Measurements from ENCODE around the gene PSORS1C1. TPM values are rescaled to one million over a fixed set of nuclear protein-coding genes. Genes with fewer than 3 reads are reported as not detected.

Gene PSORS1C1
- total and polyA plus RNA-seq, 4 donors, result 1.1 to 10.8 (median 2.5) TPM

DNA sequence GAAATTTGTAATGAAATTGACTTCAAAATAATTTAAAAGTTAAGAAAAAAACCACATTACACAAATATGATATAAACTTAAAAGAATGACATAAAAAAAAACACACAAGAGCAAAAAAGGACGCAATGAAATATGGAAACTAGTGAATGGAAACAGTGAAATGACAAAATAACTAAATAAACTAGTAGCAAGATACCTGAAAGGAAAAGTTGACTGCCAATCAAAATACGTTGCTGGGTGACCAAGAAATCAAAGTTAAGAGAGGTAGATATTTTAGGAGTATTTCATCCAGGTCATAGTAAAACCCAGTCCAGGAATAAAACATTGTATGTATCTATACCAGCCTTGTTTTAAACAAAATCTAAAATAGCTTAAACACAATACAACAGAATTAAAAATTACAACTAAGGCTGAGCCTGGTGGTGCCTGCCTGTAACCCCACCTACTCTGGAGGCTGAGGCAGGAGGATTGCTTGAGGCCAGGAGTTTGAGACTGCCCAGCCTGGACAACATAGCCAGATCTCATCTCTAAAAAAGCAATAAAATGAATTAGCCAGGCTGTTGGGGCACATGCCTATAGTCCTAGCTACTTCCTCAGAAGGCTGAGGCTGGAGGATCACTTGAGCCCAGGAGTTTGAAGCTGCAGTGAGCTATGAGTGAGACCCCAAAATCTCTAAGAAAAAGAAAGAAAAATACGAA is 24.2 kb upstream of the PSORS1C1 start:
- H3K27ac ChIP-seq (ENCODE audit: low read depth in 1 of 2, low read length in 1 of 2), result peak overlapping the region in 1 of 2 donors; percentile 24
- H3K9ac ChIP-seq (ENCODE audit: insufficient read depth in 1 of 2, low read length in 2 of 2), result no peak overlapping the region
- ATAC-seq (ENCODE audit: insufficient read depth, low FRiP score) (no peak), DNase-seq (no peak)
- TF ChIP-seq, protein P1, sequence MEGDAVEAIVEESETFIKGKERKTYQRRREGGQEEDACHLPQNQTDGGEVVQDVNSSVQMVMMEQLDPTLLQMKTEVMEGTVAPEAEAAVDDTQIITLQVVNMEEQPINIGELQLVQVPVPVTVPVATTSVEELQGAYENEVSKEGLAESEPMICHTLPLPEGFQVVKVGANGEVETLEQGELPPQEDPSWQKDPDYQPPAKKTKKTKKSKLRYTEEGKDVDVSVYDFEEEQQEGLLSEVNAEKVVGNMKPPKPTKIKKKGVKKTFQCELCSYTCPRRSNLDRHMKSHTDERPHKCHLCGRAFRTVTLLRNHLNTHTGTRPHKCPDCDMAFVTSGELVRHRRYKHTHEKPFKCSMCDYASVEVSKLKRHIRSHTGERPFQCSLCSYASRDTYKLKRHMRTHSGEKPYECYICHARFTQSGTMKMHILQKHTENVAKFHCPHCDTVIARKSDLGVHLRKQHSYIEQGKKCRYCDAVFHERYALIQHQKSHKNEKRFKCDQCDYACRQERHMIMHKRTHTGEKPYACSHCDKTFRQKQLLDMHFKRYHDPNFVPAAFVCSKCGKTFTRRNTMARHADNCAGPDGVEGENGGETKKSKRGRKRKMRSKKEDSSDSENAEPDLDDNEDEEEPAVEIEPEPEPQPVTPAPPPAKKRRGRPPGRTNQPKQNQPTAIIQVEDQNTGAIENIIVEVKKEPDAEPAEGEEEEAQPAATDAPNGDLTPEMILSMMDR (IDR thresholded peaks at IDR 0.05; ENCODE audit: control extremely low read depth, extremely low read depth), result no peak
- no peaks in the 10 kb centered on the region for H3K9me3 ChIP-seq (ENCODE audit: control insufficient read depth in 4 of 4, insufficient read depth in 3 of 4, low read length in 3 of 4)
- peaks cover 0 to 4% (median 0%) of the 10 kb centered on the region in 5 donors for H3K4me1 ChIP-seq (ENCODE audit: control insufficient read depth in 5 of 5, insufficient read depth in 5 of 5, low read length in 5 of 5)
- H3K4me3 ChIP-seq, result no peak overlapping the region
- 91 to 93% methylated on average over 3 of the region's 3 CpGs for WGBS, 2 donors
- no peaks in the 10 kb centered on the region for H3K36me3 ChIP-seq (ENCODE audit: control insufficient read depth in 4 of 4, insufficient read depth in 4 of 4, low read length in 4 of 4)
- peaks cover 0 to 6% (median 0%) of the 10 kb centered on the region in 3 donors for H3K27me3 ChIP-seq (ENCODE audit: control insufficient read depth in 3 of 3, insufficient read depth in 3 of 3, low read length in 2 of 3)

DNA sequence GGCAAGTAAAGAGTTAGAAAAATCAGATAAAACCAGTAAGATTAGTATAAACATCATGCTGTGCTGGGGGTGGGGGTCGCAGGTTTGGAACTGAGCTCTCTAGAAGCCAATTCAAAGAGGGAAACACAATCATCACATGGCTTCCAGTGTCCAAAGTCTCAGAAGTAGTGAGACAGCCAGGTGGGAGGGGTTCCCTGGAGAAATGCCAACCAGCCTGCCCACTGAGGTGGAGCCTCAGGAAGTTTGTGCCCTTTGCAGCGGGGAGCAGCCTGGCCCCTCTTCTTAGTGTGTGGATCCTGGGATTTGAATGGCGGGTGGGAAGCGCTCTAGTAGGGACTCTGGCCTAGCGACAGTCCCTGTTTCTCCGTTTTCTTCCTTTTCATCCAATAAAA is 23.6 kb upstream of the PSORS1C1 start:
- no peak for ATAC-seq (ENCODE audit: insufficient read depth, low FRiP score)
- DNase-seq, result no peak
- H3K4me3 ChIP-seq, result no peak overlapping the region
- H3K27me3 ChIP-seq (ENCODE audit: control insufficient read depth in 3 of 3, insufficient read depth in 3 of 3, low read length in 2 of 3), result peaks cover 0 to 6% (median 0%) of the 10 kb centered on the region in 3 donors
- 91 to 95% methylated on average over 6 of the region's 6 CpGs for WGBS, 2 donors
- peaks cover 0 to 4% (median 0%) of the 10 kb centered on the region in 5 donors for H3K4me1 ChIP-seq (ENCODE audit: control insufficient read depth in 5 of 5, insufficient read depth in 5 of 5, low read length in 5 of 5)
- no peak overlapping the region for H3K9ac ChIP-seq (ENCODE audit: insufficient read depth in 1 of 2, low read length in 2 of 2)
- TF ChIP-seq, protein P1 (IDR thresholded peaks at IDR 0.05; ENCODE audit: control extremely low read depth, extremely low read depth), result no peak
- no peak overlapping the region for H3K27ac ChIP-seq (ENCODE audit: low read depth in 1 of 2, low read length in 1 of 2)
- no peaks in the 10 kb centered on the region for H3K36me3 ChIP-seq (ENCODE audit: control insufficient read depth in 4 of 4, insufficient read depth in 4 of 4, low read length in 4 of 4)
- H3K9me3 ChIP-seq (ENCODE audit: control insufficient read depth in 4 of 4, insufficient read depth in 3 of 4, low read length in 3 of 4), result no peaks in the 10 kb centered on the region

DNA sequence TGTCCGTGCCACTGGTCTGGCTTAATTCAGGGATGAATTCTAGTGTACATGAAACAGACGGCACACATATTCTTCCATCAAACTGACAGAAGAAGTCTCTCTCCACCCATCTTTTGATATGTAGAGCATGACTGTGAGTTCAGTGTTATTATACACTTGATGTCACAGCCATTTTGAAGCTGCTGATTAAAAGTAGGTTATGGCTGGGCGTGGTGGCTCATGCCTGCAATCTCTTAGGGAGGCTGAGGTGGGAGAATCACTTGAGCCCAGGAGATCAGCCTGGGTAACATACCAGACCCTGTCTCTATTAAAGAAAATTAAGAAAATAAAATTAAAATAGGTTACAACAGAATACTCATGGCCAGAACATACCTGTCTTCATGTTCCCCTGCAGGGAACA is 22.9 kb upstream of the PSORS1C1 start:
- H3K4me1 ChIP-seq (ENCODE audit: control insufficient read depth in 5 of 5, insufficient read depth in 5 of 5, low read length in 5 of 5), result peaks cover 0 to 4% (median 0%) of the 10 kb centered on the region in 5 donors
- WGBS, 2 donors, result 45 to 61% methylated on average over 3 of the region's 3 CpGs
- ATAC-seq (ENCODE audit: insufficient read depth, low FRiP score), result no peak
- peaks cover 0 to 2% (median 0%) of the 10 kb centered on the region in 3 donors for H3K27me3 ChIP-seq (ENCODE audit: control insufficient read depth in 3 of 3, insufficient read depth in 3 of 3, low read length in 2 of 3)
- no peak overlapping the region for H3K9ac ChIP-seq (ENCODE audit: insufficient read depth in 1 of 2, low read length in 2 of 2)
- no peaks in the 10 kb centered on the region for H3K9me3 ChIP-seq (ENCODE audit: control insufficient read depth in 4 of 4, insufficient read depth in 3 of 4, low read length in 3 of 4)
- no peak overlapping the region for H3K4me3 ChIP-seq
- DNase-seq, result no peak
- H3K36me3 ChIP-seq (ENCODE audit: control insufficient read depth in 4 of 4, insufficient read depth in 4 of 4, low read length in 4 of 4), result no peaks in the 10 kb centered on the region
- TF ChIP-seq, protein P1 (IDR thresholded peaks at IDR 0.05; ENCODE audit: control extremely low read depth, extremely low read depth), result no peak
- no peak overlapping the region for H3K27ac ChIP-seq (ENCODE audit: low read depth in 1 of 2, low read length in 1 of 2)

Measured in lung (tissue), 12 donors.